Lower lobe of right lung (tissue), 2 donors: ENCODE results near the gene HTD2. TPM values are rescaled to one million over a fixed set of nuclear protein-coding genes. Genes with fewer than 3 reads are reported as not detected.

Source experiments
- ATAC-seq, 2 donors: fragments of 200-7000 bp; cut with Tn5 transposase; one replicate each; pipeline ENCODE4 v1.9.1; 2020 to 2022; ENCODE audit warnings: mild to moderate bottlenecking in 2 of 2, moderate library complexity in 2 of 2
- DNase-seq: peaks from one replicate; pipeline ENCODE4 v3.0.0-alpha.2; 2020
- H3K27ac ChIP-seq: fragments of 200-600 bp; one replicate; pipeline ENCODE4 v1.8.0; 2022
- H3K27me3 ChIP-seq: fragments of 200-600 bp; one replicate; pipeline ENCODE4 v1.8.0; 2022; ENCODE audit warnings: low read depth
- H3K36me3 ChIP-seq: fragments of 200-600 bp; one replicate; pipeline ENCODE4 v1.8.0; 2022; ENCODE audit warnings: mild to moderate bottlenecking
- H3K4me1 ChIP-seq: fragments of 200-600 bp; one replicate; pipeline ENCODE4 v1.8.0; 2022
- H3K4me3 ChIP-seq: fragments of 200-600 bp; one replicate; pipeline ENCODE4 v1.8.0; 2022; ENCODE audit warnings: mild to moderate bottlenecking
- H3K9me3 ChIP-seq: fragments of 200-600 bp; one replicate; pipeline ENCODE4 v1.8.0; 2022
- CTCF ChIP-seq: fragments of 200-600 bp; IDR thresholded peaks from one replicate; pipeline ENCODE4 v1.8.0; 2022; ENCODE audit warnings: antibody characterized with exemption, mild to moderate bottlenecking
- intact Hi-C: fragments of 100-400 bp; cut with DNase I; formaldehyde crosslinking; loops from one replicate; pipeline ENCODE4 v1.11.0; 2022
- total RNA-seq: library from RNA; stranded (reverse); fragmentation: NEBNext Ultra II Directional; extraction: Animal tissue kit (Norgen Biotek cat#: 25700); gene quantifications from one replicate; pipeline ENCODE4 v1.2.1, GENCODE V29; 2021
- donor health status: DM: no; HTN: yes; CAD: no; lungs with severe emphysema.

Gene HTD2
- total RNA-seq, 1 donor from 2014 or later: 8.7 TPM

- H3K27me3 ChIP-seq: no peaks in the 10 kb centered on the region
- ATAC-seq: no peak
- intact Hi-C loops: no loop called here
- no peak for DNase-seq
- H3K4me3 ChIP-seq: no peak overlapping the region
- H3K4me1 ChIP-seq: no peaks in the 10 kb centered on the region
- H3K27ac ChIP-seq: no peak overlapping the region
- no peak for TF ChIP-seq CTCF
- H3K36me3 ChIP-seq: peaks cover 20% of the 10 kb centered on the region
- no peaks in the 10 kb centered on the region for H3K9me3 ChIP-seq
Observed at GRCh38 chr3:58366699-58367098, 60.4 kb downstream of the HTD2 start.

DNA sequence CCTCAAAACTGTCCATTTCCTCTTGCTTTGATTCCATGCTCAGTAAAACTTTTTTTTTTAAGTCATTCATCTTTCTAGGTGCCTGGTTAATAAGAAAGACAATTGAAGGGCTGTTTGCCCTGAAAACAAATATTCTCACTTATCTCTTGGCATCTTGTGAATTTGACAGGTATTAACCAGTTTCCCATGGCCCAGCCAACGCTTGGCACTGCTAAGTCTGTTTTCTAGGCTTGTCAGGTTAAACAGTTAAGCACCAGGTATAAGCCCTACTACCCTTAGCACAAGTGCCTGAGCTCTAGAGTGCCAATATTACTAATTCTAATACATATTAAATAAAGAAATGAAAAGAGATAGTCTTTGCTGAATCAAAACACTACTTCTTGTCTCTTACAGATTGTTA, 62.7 kb downstream of the HTD2 start:
- H3K27me3 ChIP-seq: no peaks in the 10 kb centered on the region
- ATAC-seq (no peak), DNase-seq (no peak)
- H3K4me1 ChIP-seq: no peaks in the 10 kb centered on the region
- no peak overlapping the region for H3K4me3 ChIP-seq
- no peaks in the 10 kb centered on the region for H3K9me3 ChIP-seq
- TF ChIP-seq CTCF: no peak
- peaks cover 20% of the 10 kb centered on the region for H3K36me3 ChIP-seq
- intact Hi-C loops: no loop called here
- no peak overlapping the region for H3K27ac ChIP-seq

Other genes starting within 250 kb of the HTD2 start
- 12.0 TPM for gene DNASE1L3, start 95.5 kb upstream of the HTD2 start, total RNA-seq
- 16.2 TPM for gene ABHD6, start 68.7 kb upstream of the HTD2 start, total RNA-seq
- 11.4 TPM for gene RPP14, start 275 bp upstream of the HTD2 start, total RNA-seq
- gene PXK, start 26.4 kb downstream of the HTD2 start, total RNA-seq: 23.7 TPM
- 47.7 TPM for gene PDHB, start 127.3 kb downstream of the HTD2 start, total RNA-seq
- gene KCTD6, start 185.6 kb downstream of the HTD2 start, total RNA-seq: 8.2 TPM
- 20.2 TPM for gene ACOX2, start 230.7 kb downstream of the HTD2 start, total RNA-seq